HT-29 (cell line): ENCODE data around the gene UGGT2. TPM values are rescaled to one million over a fixed set of nuclear protein-coding genes. Genes with fewer than 3 reads are reported as not detected.
A peak's percentile ranks its signal among the peaks of the same experiment; 100 is the strongest.
"Not testable (repeated sequence)": the region's sequence is repeated elsewhere in the genome, so short reads cannot be mapped to it uniquely, and the experiment has no call there.

Source experiments
- DNase-seq: peaks from one replicate; pipeline ENCODE4 v3.0.0-alpha.2; 2015; ENCODE audit warnings: low spot score
- total RNA-seq: library from RNA; depleted of rRNA; stranded (reverse); fragments of >200 nt; shearing (Covaris generic); gene quantifications from 2 replicates; pipeline ENCODE4 v1.2.3, GENCODE V29; 2014

Gene UGGT2
- total RNA-seq, 1 experiment from 2014 or later, result 51.5 TPM

GRCh38 chr13:95903569-95903968 is 149.6 kb downstream of the UGGT2 start:
- no peak for DNase-seq

GRCh38 chr13:95902741-95903140 is 150.5 kb downstream of the UGGT2 start:
- DNase-seq, result no peak

GRCh38 chr13:95898256-95898655 is 154.9 kb downstream of the UGGT2 start:
- DNase-seq, result no peak

- DNase-seq, result peak; percentile 21
Measured at GRCh38 chr13:95896301-95896700, 156.9 kb downstream of the UGGT2 start.

- no peak for DNase-seq
Measured at GRCh38 chr13:95893861-95894260, 159.3 kb downstream of the UGGT2 start.

GRCh38 chr13:95882121-95882520 is 171.1 kb downstream of the UGGT2 start:
- no peak for DNase-seq

- no peak for DNase-seq
Measured at GRCh38 chr13:95880331-95880730, 172.9 kb downstream of the UGGT2 start.

- DNase-seq, result no peak
Measured at GRCh38 chr13:95874286-95874685, 178.9 kb downstream of the UGGT2 start.

- DNase-seq, result no peak
Measured at GRCh38 chr13:95870421-95870820, 182.8 kb downstream of the UGGT2 start.

GRCh38 chr13:95865080-95865615 is 188.1 kb downstream of the UGGT2 start:
- DNase-seq, result no peak

GRCh38 chr13:95862408-95862807 is 190.8 kb downstream of the UGGT2 start:
- DNase-seq, result no peak

- no peak for DNase-seq
Measured at GRCh38 chr13:95861296-95861695, 191.9 kb downstream of the UGGT2 start.

- no peak for DNase-seq
Measured at GRCh38 chr13:95858286-95859075, 194.7 kb downstream of the UGGT2 start.

GRCh38 chr13:95845656-95846055 is 207.5 kb downstream of the UGGT2 start:
- not testable (repeated sequence) for DNase-seq

GRCh38 chr13:95842898-95843297 is 210.3 kb downstream of the UGGT2 start:
- no peak for DNase-seq

GRCh38 chr13:95841894-95842293 is 211.3 kb downstream of the UGGT2 start:
- DNase-seq, result no peak

- DNase-seq, result peak; percentile 91
Measured at GRCh38 chr13:95834134-95834765, 219.0 kb downstream of the UGGT2 start.

GRCh38 chr13:95833719-95834118 is 219.5 kb downstream of the UGGT2 start:
- peak; percentile 44 for DNase-seq

- no peak for DNase-seq
Measured at GRCh38 chr13:95833126-95833525, 220.1 kb downstream of the UGGT2 start.

GRCh38 chr13:95822303-95822702 is 230.9 kb downstream of the UGGT2 start:
- DNase-seq, result no peak

- no peak for DNase-seq
Measured at GRCh38 chr13:95814495-95814894, 238.7 kb downstream of the UGGT2 start.

- DNase-seq, result no peak
Measured at GRCh38 chr13:95813139-95813538, 240.1 kb downstream of the UGGT2 start.

GRCh38 chr13:95809429-95809828 is 243.8 kb downstream of the UGGT2 start:
- DNase-seq, result no peak
